A172 (cell line): Measurements from ENCODE around the gene LRRC26. TPM values are rescaled to one million over a fixed set of nuclear protein-coding genes. Genes with fewer than 3 reads are reported as not detected.
"Not testable (repeated sequence)": the region's sequence is repeated elsewhere in the genome, so short reads cannot be mapped to it uniquely, and the experiment has no call there.

Source experiments
- DNase-seq: peaks from one replicate; pipeline ENCODE4 v3.0.0-alpha.2; 2015; ENCODE audit warnings: low spot score
- total RNA-seq: library from RNA; depleted of rRNA; stranded (reverse); fragments of >200 nt; shearing (Covaris generic); gene quantifications from 2 replicates; pipeline ENCODE4 v1.2.3, GENCODE V29; 2014

LRRC26 gene
- total RNA-seq, 1 experiment from 2014 or later: not detected

- DNase-seq: no peak
These were observed 32.8 kb downstream of the LRRC26 start for GRCh38 chr9:137136881-137137607.

- no peak for DNase-seq
These were observed 33.5 kb downstream of the LRRC26 start for GRCh38 chr9:137136261-137136880.

- DNase-seq: not testable (repeated sequence)
These were observed 34.7 kb downstream of the LRRC26 start for GRCh38 chr9:137135154-137135553.

- DNase-seq: no peak
These were observed 35.7 kb downstream of the LRRC26 start for GRCh38 chr9:137134191-137134590.

- peak; percentile 41 for DNase-seq
These were observed 39.6 kb downstream of the LRRC26 start for GRCh38 chr9:137130176-137130755.

- DNase-seq: peak; percentile 93
These were observed 40.2 kb downstream of the LRRC26 start for GRCh38 chr9:137129456-137130175.

GRCh38 chr9:137128862-137129455 is 40.9 kb downstream of the LRRC26 start:
- DNase-seq: no peak

- DNase-seq: no peak
These were observed 41.5 kb downstream of the LRRC26 start for GRCh38 chr9:137128158-137128861.

GRCh38 chr9:137127301-137128157 is 42.3 kb downstream of the LRRC26 start:
- no peak for DNase-seq

GRCh38 chr9:137126786-137127185 is 43.1 kb downstream of the LRRC26 start:
- DNase-seq: no peak

GRCh38 chr9:137123952-137124462 is 45.8 kb downstream of the LRRC26 start:
- not testable (repeated sequence) for DNase-seq

GRCh38 chr9:137123468-137123837 is 46.4 kb downstream of the LRRC26 start:
- no peak for DNase-seq

GRCh38 chr9:137122796-137123467 is 46.9 kb downstream of the LRRC26 start:
- not testable (repeated sequence) for DNase-seq

GRCh38 chr9:137121927-137122795 is 47.7 kb downstream of the LRRC26 start:
- DNase-seq: not testable (repeated sequence)
